HepG2 (cell line): Measurements from ENCODE around the gene YIPF7. TPM values are rescaled to one million over a fixed set of nuclear protein-coding genes. Genes with fewer than 3 reads are reported as not detected.
A peak's percentile ranks its signal among the peaks of the same experiment; 100 is the strongest.

Source experiments
- ATAC-seq: fragments of 200-7000 bp; cut with Tn5 transposase; 3 replicates; pipeline ENCODE4 v1.9.1; 2020; ENCODE audit warnings: mild to moderate bottlenecking, moderate library complexity
- BruUV-seq: library from RNA; stranded (reverse); fragments of 400-500 nt; replicated peaks from 2 replicates; lab custom pipeline; 2021; lab: Mats Ljungman, UMichigan
- CTCF ChIA-PET: fragments of 300-600 bp; formaldehyde crosslinking; extraction: SDS; loops from one replicate; lab custom pipeline; 2021; ENCODE audit warnings: low total read pairs, inconsistent platforms, low intra/inter-chr PET ratio; lab: Yijun Ruan, JAX
- POLR2A ChIA-PET: fragments of 350-600 bp; sonication (Branson Sonifier 250); formaldehyde crosslinking; loops from one replicate; lab custom pipeline; 2020; ENCODE audit warnings: antibody characterized with exemption, inconsistent platforms; lab: Yijun Ruan, JAX
- DNase-seq: peaks from one replicate; pipeline ENCODE4 v3.0.0-alpha.2; 2015; ENCODE audit warnings: low spot score
- FAIRE-seq: peaks from 3 replicates; lab custom pipeline; 2011; peaks lifted over from hg19 to GRCh38; lab: Jason Lieb, UNC
- H2AFZ ChIP-seq: one replicate; pipeline ENCODE4 v1.6.1; 2011; ENCODE audit warnings: low read length, inconsistent platforms
- H3K27ac ChIP-seq: fragments of 300-600 bp; 3 replicates; pipeline ENCODE4 v1.8.0; 2011; ENCODE audit warnings: mixed run types, mild to moderate bottlenecking, mixed read lengths, low read length, inconsistent platforms; ENCODE audit not compliant: insufficient read depth; ENCODE audit errors: extremely low read length
- H3K27me3 ChIP-seq, 2 experiments: fragments of 200-600 bp in 1 of 2; 2 replicates in 1 of 2; 3 replicates in 1 of 2; pipeline versions ENCODE4 v1.6.0 to v1.8.0; 2011; ENCODE audit warnings: low read length in 2 of 2, mild to moderate bottlenecking in 2 of 2, moderate library complexity in 2 of 2, inconsistent platforms in 1 of 2; ENCODE audit not compliant: insufficient read depth in 2 of 2, control insufficient read depth in 1 of 2
- H3K36me3 ChIP-seq, 2 experiments: fragments of 200-600 bp in 1 of 2; replicated peaks in 1 of 2; 2 replicates in 1 of 2; 3 replicates in 1 of 2; pipeline versions ENCODE4 v1.5.1 to v1.8.0; 2011; ENCODE audit warnings: low read length in 2 of 2, inconsistent platforms in 1 of 2; ENCODE audit not compliant: insufficient read depth in 2 of 2, control insufficient read depth in 1 of 2
- H3K4me1 ChIP-seq: 2 replicates; pipeline ENCODE4 v1.5.1; 2012; ENCODE audit warnings: low read length, inconsistent platforms; ENCODE audit not compliant: insufficient read depth
- H3K4me2 ChIP-seq: 2 replicates; pipeline ENCODE4 v1.6.0; 2011; ENCODE audit warnings: low read depth, low read length, inconsistent platforms
- H3K4me3 ChIP-seq, 3 experiments: fragments of 200-600 bp in 1 of 3; sonication (generic), shearing (Covaris generic) in 1 of 3; replicated peaks in 1 of 3; 2 replicates each; pipeline ENCODE4 v1.5.1; 2011 to 2016; ENCODE audit warnings: low read length in 3 of 3, inconsistent platforms in 2 of 3, low read depth in 2 of 3, mild to moderate bottlenecking in 2 of 3, control low read depth in 1 of 3, mixed read lengths in 1 of 3; ENCODE audit not compliant: insufficient read depth in 1 of 3
- H3K79me2 ChIP-seq: one replicate; pipeline ENCODE4 v1.6.1; 2011; ENCODE audit warnings: low read length, inconsistent platforms; ENCODE audit not compliant: insufficient read depth
- H3K9ac ChIP-seq: 2 replicates; pipeline ENCODE4 v1.6.0; 2011; ENCODE audit warnings: mild to moderate bottlenecking, low read depth, low read length, inconsistent platforms; ENCODE audit not compliant: insufficient read depth
- H3K9me3 ChIP-seq: 2 replicates; pipeline ENCODE4 v1.5.1; 2012; ENCODE audit warnings: mild to moderate bottlenecking, low read length
- H4K20me1 ChIP-seq: 2 replicates; pipeline ENCODE4 v1.6.0; 2011; ENCODE audit warnings: inconsistent platforms, mild to moderate bottlenecking, low read length, moderate library complexity; ENCODE audit not compliant: insufficient read depth
- FOSL2 ChIP-seq: sonication (generic); formaldehyde crosslinking; IDR thresholded peaks from 2 replicates; pipeline ENCODE4 v1.4.0; 2020; ENCODE audit warnings: missing genetic modification reagents
- SOX13 ChIP-seq, 3 experiments: fragments of 450-650 bp in 1 of 3; sonication (generic) in 1 of 3; formaldehyde crosslinking in 1 of 3; IDR thresholded peaks in 2 of 3; conservative IDR thresholded peaks in 1 of 3; 2 replicates each; pipeline versions ENCODE4 v1.5.0 to v1.6.1; 2016 to 2020; ENCODE audit warnings: antibody characterized with exemption in 1 of 3, mild to moderate bottlenecking in 1 of 3, missing compliant biosample characterization in 1 of 3, missing genetic modification reagents in 1 of 3, moderate library complexity in 1 of 3
- ZNF577 ChIP-seq: sonication (generic); formaldehyde crosslinking; IDR thresholded peaks from 2 replicates; pipeline ENCODE4 v1.4.0; 2020; ENCODE audit warnings: mild to moderate bottlenecking, low read depth, missing genetic modification reagents, borderline replicate concordance
- ZNF816 ChIP-seq: sonication (generic); formaldehyde crosslinking; IDR thresholded peaks from 2 replicates; pipeline ENCODE4 v1.8.0; 2022; ENCODE audit warnings: missing genetic modification reagents, mild to moderate bottlenecking, borderline replicate concordance
- whole genome bisulfite sequencing: methylation state at CpG from one replicate; pipeline ENCODE4 v1.1.6; 2017; ENCODE audit warnings: low lambda C conversion rate; 5-methylcytosine and 5-hydroxymethylcytosine counted together
- in situ Hi-C: cut with HindIII; loops from 2 replicates; pipeline ENCODE4 v1.10.0; 2017; ENCODE audit warnings: low pct_unique_long_range_greater_than_20kb; ENCODE audit not compliant: extremely low pct_ligation_motif_present
- intact Hi-C: fragments of 100-400 bp; cut with micrococcal nuclease; formaldehyde crosslinking; loops from one replicate; pipeline ENCODE4 v1.10.0; 2022; ENCODE audit not compliant: unreplicated experiment
- polyA plus RNA-seq, 8 experiments: library from polyadenylated mRNA; depleted of rRNA in 3 of 8; stranded (reverse) in 7 of 8; unstranded in 1 of 8; fragments of >200 nt; fragmentation: Illumina TruSeq in 4 of 8; extraction: Trizol in 4 of 8; gene quantifications; 2 replicates each; pipeline versions ENCODE4 v1.2.1 to v1.2.3, GENCODE V29; 2011 to 2016; ENCODE audit warnings: low read depth in 4 of 8, missing spikeins in 1 of 8, mixed read lengths in 1 of 8; ENCODE audit not compliant: insufficient read depth in 1 of 8
- total RNA-seq, 5 experiments: library from RNA; depleted of rRNA; stranded (reverse); fragments of >200 nt; fragmentation: Illumina TruSeq; extraction: Trizol; gene quantifications; 2 replicates each; pipeline ENCODE4 v1.2.3, GENCODE V29; 2016; ENCODE audit warnings: low read depth in 1 of 5
- TF ChIP-seq, protein P1 (sequence below): sonication (generic); formaldehyde crosslinking; IDR thresholded peaks from 2 replicates; pipeline ENCODE4 v1.8.0; 2022; ENCODE audit warnings: missing genetic modification reagents, mild to moderate bottlenecking, moderate library complexity, borderline replicate concordance

The YIPF7 gene
- total and polyA plus RNA-seq, 2 of the 13 experiments (the other 11 are each of a cell fraction or from before 2014, with no cell fraction given), result 0.12 TPM; not detected in 1

DNA sequence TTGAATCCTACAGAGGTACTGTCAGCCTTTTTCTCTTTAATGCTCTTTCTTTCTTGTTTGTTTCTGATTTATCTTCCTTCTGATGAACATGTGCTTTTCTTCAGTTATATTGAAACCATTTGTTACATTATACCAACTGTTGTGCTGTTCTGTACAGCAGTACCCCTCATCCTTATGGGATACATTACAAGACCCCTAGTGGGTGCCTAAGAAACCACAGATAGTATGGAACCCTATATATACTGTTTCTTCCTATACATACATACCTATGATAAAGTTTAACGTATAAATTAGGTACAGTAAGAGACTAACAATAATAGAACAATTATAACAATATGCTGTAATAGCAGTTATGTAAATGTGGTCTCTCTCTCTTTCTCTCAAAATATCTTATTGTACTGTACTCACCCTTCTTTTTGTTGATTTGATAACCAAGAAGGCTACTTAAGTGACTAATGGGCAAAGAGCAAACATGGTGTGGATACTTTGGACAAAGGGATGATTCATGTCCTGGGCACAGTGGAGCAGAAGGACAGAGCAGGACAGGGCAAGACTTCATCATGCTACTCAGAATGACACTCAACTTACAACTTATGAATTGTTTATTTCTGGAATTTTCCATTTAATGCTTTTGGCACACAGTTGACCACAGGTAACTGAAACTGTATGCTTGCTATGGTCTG lies 10.7 kb upstream of the YIPF7 start:
- POLR2A ChIA-PET, result interaction anchor here (1.4 kb wide), 1 partner anchor 16 kb away, joined by 4 read pairs; the partner anchor contains the start of gene GUF1
- intact Hi-C loops, result no loop called here
- in situ Hi-C loops, result no loop called here
- Histone ChIP-seq H3K27ac (no peak overlapping the region), H3K4me2 (0 out of 2 replicates have a peak overlapping the region, but pooled peaks have one; percentile 18), H3K4me1 (peaks cover 14% of the 10 kb centered on the region), H3K4me3 (no peak overlapping the region), H3K9me3 (no peaks in the 10 kb centered on the region), H3K79me2 (no peaks in the 10 kb centered on the region), H4K20me1 (no peaks in the 10 kb centered on the region), H3K36me3 (no peaks in the 10 kb centered on the region), H3K9ac (no peak overlapping the region), H2AFZ (no peak overlapping the region), H3K27me3 (no peaks in the 10 kb centered on the region)
- CTCF ChIA-PET, result no interaction called here
- FAIRE-seq (no peak), DNase-seq (peak; percentile 52), ATAC-seq (peak; percentile 77)
- BruUV-seq, result no TSS peak
- TF ChIP-seq SOX13 (IDR thresholded peaks at IDR 0.05), result no peak
- TF ChIP-seq SOX13 (CRISPR knock-in tag; conservative IDR thresholded peaks at IDR 0.05 in 1 of 2, IDR thresholded peaks at IDR 0.05 in 1 of 2), result 0 out of 4 replicates have a peak, but pooled peaks of 1 of the 2 experiments have one; percentile 19
- peak; percentile 74 for TF ChIP-seq FOSL2 (CRISPR knock-in tag)
- TF ChIP-seq, protein P1, sequence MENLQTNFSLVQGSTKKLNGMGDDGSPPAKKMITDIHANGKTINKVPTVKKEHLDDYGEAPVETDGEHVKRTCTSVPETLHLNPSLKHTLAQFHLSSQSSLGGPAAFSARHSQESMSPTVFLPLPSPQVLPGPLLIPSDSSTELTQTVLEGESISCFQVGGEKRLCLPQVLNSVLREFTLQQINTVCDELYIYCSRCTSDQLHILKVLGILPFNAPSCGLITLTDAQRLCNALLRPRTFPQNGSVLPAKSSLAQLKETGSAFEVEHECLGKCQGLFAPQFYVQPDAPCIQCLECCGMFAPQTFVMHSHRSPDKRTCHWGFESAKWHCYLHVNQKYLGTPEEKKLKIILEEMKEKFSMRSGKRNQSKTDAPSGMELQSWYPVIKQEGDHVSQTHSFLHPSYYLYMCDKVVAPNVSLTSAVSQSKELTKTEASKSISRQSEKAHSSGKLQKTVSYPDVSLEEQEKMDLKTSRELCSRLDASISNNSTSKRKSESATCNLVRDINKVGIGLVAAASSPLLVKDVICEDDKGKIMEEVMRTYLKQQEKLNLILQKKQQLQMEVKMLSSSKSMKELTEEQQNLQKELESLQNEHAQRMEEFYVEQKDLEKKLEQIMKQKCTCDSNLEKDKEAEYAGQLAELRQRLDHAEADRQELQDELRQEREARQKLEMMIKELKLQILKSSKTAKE (CRISPR knock-in tag), result no peak
- WGBS, result 2% methylated on average over 1 of the region's 1 CpG

DNA sequence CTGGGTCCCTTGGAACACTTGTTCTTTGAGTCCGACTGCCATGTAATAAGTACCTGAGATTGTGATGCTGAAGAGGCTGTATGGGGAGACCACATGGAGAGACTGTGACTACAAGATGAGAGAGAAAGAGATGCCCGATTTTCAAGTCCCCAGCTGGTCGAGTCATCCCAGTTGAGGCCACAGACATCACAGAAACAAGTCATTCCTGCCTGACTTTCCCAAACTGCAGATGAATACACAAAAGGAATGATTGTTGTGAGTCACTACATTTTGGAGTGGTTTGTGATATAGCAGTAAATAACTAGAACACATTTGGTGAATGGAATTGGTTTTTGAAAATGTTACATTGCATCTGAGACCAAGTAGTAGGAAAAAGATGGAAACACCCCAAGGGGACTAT lies 9.0 kb upstream of the YIPF7 start:
- DNase-seq, result no peak
- POLR2A ChIA-PET, result interaction anchor here (1.6 kb wide), 1 partner anchor 18 kb away, joined by 4 read pairs; the partner anchor contains the start of gene GUF1
- H3K9me3 ChIP-seq, result no peaks in the 10 kb centered on the region

More for the DNA sequence above, 9.0 kb upstream of the YIPF7 start:
- CTCF ChIA-PET, result no interaction called here
- H3K27ac ChIP-seq, result no peak overlapping the region
- intact Hi-C loops (no loop called here), in situ Hi-C loops (no loop called here)
- no peaks in the 10 kb centered on the region for H3K36me3 ChIP-seq
- no peak overlapping the region for H3K9ac ChIP-seq
- no peak for ATAC-seq
- no TSS peak for BruUV-seq
- H3K79me2 ChIP-seq, result no peaks in the 10 kb centered on the region
- no peaks in the 10 kb centered on the region for H3K27me3 ChIP-seq
- H4K20me1 ChIP-seq, result no peaks in the 10 kb centered on the region
- FAIRE-seq, result no peak
- no peak for TF ChIP-seq ZNF577 (CRISPR knock-in tag)
- TF ChIP-seq ZNF816 (CRISPR knock-in tag), result no peak
- H3K4me3 ChIP-seq, result no peak overlapping the region
- H3K4me1 ChIP-seq, result peaks cover 14% of the 10 kb centered on the region
- 0% methylated on average over 3 of the region's 3 CpGs for WGBS
- H3K4me2 ChIP-seq, result no peak overlapping the region
- no peak overlapping the region for H2AFZ ChIP-seq
